Kasumi-1 (cell line): ENCODE data around the gene HPX.

Experiments
- DNase-seq, 2 experiments: peaks; one replicate each; lab custom pipeline; 2025; lab: John Stamatoyannopoulos, UW

Gene HPX, protein sequence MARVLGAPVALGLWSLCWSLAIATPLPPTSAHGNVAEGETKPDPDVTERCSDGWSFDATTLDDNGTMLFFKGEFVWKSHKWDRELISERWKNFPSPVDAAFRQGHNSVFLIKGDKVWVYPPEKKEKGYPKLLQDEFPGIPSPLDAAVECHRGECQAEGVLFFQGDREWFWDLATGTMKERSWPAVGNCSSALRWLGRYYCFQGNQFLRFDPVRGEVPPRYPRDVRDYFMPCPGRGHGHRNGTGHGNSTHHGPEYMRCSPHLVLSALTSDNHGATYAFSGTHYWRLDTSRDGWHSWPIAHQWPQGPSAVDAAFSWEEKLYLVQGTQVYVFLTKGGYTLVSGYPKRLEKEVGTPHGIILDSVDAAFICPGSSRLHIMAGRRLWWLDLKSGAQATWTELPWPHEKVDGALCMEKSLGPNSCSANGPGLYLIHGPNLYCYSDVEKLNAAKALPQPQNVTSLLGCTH

DNA sequence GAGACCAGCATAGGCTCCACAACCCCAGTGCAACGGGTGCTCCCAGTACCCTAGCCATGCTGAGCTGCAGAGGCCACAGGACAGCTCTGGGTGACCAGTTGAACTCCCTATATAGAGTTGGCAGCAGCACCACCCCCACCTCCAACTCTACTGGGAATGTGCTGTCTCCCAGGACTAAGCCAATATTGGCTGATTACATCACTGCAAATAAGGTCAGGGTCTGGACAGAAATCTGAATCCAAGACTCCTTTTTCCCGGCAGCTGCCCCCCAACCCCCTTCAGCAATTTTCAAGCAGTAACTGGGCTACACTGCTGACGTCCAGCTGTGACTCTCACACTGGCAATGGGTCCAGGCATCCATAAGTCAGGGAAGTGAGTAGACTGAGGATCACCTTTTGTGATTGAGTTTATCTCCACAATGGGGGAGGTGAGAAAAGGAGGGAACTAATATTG, at the start of gene HPX:
HPX (minus strand) TSS at position 82 of the 453 bp plus-strand sequence; CDS start at position 58, 24 bp downstream.
- DNase-seq: no peak

DNA sequence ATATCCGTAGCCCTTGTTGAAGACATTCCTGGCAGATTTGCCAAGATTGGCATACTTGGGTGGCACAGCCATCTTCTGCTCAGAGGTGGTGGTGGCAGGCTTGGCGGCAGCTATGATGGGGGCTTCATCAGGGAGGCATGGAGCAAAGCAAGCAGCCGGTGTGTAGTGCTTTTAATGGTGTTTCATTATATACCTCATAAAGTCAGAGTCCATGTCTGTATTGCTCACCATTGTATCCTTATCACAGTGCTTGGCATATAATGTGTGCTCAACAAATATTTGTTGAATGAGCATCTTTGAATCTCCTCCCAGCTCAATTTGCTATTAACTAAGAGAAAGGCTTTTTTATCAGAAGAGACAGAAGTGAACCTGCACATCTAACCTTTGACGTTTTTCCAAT, 48.5 kb upstream of the HPX start:
- no peak for DNase-seq

DNA sequence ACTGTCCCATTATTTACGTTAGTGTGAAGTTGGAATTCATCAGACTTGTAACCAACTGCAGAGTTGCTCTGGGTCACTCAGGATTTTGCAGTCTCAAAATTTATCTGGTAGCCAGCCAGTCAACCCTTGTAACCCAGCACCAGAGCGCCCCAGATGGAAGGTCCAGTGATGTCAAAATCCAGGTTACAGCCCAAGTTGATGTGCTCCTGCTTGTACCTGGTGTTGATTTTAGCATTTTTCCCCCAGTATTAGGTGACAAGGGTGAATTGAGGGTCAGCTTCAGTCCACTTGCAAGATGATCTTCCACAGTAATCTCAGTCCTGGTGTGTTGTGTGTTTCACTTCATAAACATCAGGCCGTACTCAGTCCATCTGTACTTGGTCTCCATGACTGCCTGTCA, 48.0 kb upstream of the HPX start:
- DNase-seq: no peak

DNA sequence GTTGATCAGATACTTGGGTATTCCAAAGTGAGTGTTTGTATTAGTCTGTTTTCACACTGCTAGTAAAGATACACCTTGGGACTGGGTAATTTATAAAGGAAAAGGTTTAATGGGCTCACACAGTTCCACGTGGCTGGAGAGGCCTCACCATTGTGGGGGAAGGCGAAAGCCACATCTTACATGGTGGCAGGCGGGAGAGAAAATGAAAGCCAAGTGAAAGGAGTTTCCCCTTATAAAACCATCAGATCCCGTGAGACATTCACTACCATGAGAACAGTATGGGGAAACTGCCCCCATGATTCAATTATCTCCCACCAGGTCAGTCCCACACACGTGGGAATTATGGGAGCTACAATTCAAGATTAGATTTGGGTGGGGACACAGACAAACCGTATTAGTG, 47.6 kb upstream of the HPX start:
- no peak for DNase-seq

- no peak for DNase-seq
Measured at GRCh38 chr11:6486938-6487337, 46.2 kb upstream of the HPX start.

- no peak for DNase-seq
Measured at GRCh38 chr11:6486256-6486655, 45.5 kb upstream of the HPX start.

- DNase-seq: no peak
Measured at GRCh38 chr11:6485661-6486060, 44.9 kb upstream of the HPX start.

DNA sequence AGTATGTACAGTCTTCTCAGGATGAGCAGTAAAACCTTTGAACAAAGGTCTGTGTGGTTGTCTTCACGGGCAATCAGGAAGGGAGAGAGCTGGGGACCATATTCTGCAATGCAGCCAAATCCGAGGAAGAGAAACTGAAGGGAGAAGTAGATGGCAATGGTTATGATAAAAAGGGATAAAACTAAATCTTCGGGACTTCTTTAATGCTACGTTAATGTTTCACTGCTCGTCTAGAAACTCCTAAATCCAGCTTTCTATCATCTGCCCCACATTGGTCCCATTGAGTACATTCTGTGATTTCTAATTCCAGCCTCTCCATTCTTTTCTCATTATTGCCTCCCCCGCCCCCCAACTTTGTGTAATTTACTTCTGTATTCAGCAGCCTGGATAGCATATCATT, 42.2 kb upstream of the HPX start:
- DNase-seq: no peak

- no peak for DNase-seq
Measured at GRCh38 chr11:6482441-6482840, 41.7 kb upstream of the HPX start.

GRCh38 chr11:6481924-6482275, 41.1 kb upstream of the HPX start:
- no peak for DNase-seq

DNA sequence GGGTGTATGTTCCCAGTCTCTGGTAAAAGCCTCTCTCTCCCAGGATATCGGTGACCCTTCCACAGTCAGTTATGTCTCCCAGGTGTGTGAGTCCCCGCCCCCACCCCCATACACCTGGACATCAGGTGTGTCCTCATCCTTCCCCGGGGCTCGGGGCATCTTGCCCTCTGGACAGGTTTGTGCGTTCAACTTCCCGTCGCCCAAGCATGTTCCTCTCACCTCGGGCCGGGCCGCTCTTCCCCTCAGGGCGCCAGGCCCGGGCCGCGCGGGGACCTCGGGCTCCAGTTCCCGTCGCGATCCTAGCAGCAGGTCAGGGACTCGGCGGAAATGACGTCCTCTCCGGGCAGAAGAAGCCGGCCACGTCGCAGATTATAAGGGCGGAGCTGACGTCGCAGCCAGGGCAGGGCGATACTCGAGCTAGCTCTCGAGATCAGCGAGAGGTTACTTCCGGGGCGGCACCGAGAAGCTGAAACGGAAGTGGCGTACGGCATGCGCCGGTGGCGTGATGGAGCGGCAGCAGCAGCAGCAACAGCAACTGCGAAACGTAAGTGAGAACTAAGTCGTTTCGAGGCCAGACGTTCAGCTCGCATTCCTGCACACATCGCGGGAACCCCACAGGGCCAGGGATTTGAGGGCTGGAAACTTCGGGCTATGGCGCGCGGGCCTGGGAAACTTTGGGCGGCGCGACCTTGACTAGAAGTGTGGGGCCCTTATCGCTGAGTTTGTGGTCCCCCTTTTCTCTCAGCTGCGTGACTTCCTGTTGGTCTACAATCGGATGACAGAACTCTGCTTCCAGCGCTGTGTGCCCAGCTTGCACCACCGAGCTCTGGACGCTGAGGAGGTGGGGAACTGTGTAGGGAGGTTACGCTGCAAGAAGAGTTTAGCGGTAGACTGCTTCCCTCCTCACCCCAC, 40.5 kb upstream of the HPX start, which contains the start of the genes ARFIP2 and TIMM10B:
ARFIP2 (minus strand) TSS at position 320 of the 912 bp plus-strand sequence. CDS start 910 bp downstream, outside the sequence.
TIMM10B (plus strand) TSS at position 490 of the 912 bp plus-strand sequence; CDS start at position 506, 16 bp downstream.
- DNase-seq: peak; percentile 97 to 99

- DNase-seq: no peak
Measured at GRCh38 chr11:6480299-6480914, 39.6 kb upstream of the HPX start.

GRCh38 chr11:6476571-6476970, 35.8 kb upstream of the HPX start:
- no peak for DNase-seq

GRCh38 chr11:6475936-6476335, 35.1 kb upstream of the HPX start:
- peak; percentile 6 to 8 for DNase-seq

- no peak for DNase-seq
Measured at GRCh38 chr11:6474806-6475500, 34.2 kb upstream of the HPX start.

DNA sequence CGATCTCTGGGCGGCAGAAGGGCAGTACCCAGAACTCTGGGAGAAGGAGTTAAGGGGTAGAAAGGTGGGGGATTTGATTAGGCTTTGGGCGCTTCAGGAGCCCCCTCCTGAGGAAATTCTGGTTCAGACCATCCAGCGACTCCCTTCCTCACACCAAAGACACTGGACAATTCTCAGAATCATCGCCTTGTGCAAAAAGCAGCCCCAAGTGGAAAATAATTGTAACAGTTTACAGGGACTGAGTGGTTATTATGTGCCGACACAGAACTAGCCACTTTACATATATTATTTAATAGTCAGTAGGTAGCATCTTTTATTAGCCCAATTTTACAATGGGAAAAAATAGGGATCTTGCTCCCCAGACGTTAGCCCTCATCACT, 33.6 kb upstream of the HPX start:
- no peak for DNase-seq

DNA sequence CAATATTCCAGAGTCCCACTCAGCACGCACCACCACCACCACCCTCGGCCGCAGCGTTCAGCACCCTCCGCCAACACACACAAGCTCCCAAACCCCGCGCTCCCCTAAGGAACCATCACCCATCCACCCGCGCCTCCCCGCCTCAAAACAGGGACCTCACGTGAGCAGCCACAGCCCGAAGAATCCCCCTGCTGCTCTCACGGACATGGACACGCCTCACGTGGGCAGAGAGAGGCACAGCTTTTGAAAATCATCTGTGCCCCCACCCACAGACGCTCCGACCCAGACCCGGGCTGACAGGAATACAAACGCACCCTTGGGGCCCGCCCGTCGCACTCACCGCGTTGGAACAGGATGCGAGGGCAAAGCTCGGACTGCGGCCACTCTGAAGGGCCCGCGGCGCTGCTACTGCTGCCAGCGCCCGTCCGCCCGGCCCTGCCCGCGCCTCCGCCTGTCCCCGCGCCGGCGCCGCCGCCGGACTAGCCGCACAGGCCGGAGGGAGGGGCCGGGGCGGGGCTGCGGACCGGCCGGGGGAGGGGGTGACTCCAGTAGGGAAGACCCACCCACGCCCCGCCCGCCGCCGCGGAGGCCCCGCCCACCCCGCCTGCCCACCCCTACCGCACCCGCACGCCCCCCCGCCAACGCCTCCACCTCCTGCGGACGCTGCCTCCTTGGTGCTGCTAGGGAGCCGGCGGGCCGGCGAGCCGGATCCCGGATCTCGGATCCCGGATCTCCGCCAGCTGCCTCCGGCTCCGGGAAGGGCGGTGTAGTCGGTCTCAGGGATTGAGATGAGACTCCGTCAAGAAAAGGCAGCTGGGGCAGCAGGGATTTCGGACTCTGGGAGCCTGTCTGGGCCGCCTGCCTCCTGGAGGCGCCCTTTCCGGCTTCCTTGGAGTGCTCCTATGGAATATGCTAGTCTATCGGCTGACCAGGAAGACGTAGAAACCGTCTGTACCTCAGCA, 32.9 kb upstream of the HPX start, which contains the start of gene TRIM3:
TRIM3 (minus strand) TSS at position 491 of the 962 bp plus-strand sequence. CDS start 8,246 bp downstream, outside the sequence.
- DNase-seq: peak; percentile 23 to 27

- DNase-seq: no peak
Measured at GRCh38 chr11:6472934-6473333, 32.1 kb upstream of the HPX start.

DNA sequence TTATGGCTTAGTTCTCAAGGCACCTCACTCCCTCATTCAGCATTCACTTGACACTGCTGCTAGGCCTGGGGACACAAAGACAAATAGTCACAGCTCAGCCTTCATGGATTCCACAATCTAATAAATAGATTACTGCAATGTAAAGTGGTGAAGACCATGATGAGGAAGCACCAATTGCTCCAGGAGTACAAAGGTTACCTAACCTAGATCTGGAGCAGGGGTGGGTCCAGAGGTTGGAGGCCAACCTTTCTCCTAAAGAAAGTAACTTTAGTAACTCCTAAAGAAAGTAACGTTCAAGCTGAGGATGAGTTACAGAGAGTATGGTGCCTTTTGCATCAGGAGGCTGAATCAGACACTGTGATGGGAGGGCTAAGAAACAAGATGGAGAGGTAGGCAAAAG, 28.8 kb upstream of the HPX start:
- DNase-seq: no peak
